ENCODE data around the gene DNAI4. TPM values are rescaled to one million over a fixed set of nuclear protein-coding genes. Genes with fewer than 3 reads are reported as not detected.

The DNAI4 gene
- total and polyA plus RNA-seq, 2 of the 4 experiments (the other 2 are of a cell fraction), result 0.63 to 1.6 TPM

GRCh38 chr1:66775646-66776045, 149.0 kb downstream of the DNAI4 start:
- DNase-seq, result no peak
- no peak overlapping the region for H2BK120ac ChIP-seq (ENCODE audit: low read depth, low read length)
- H4K91ac ChIP-seq (ENCODE audit: insufficient read depth, low read depth, low read length), result no peak overlapping the region
- intact Hi-C loops (cut with micrococcal nuclease) (no loop called here), dilution Hi-C loops (cut with HindIII; ENCODE audit: low sequenced_read_pairs, unreplicated experiment) (no loop called here), in situ Hi-C loops (cut with MboI; ENCODE audit: low sequenced_read_pairs) (no loop called here)
- H3K36me3 ChIP-seq (ENCODE audit: control insufficient read depth, insufficient read depth, low read length), result no peaks in the 10 kb centered on the region
- H2BK20ac ChIP-seq (ENCODE audit: low read depth, low read length), result no peak overlapping the region
- no peaks in the 10 kb centered on the region for H4K20me1 ChIP-seq (ENCODE audit: insufficient read depth, low read length)
- no peak overlapping the region for H3K4ac ChIP-seq (ENCODE audit: low read depth, low read length)
- no peak overlapping the region for H3K4me3 ChIP-seq (ENCODE audit: insufficient read depth, low read depth, low read length)
- no peak overlapping the region for H3K56ac ChIP-seq (ENCODE audit: extremely low read depth, insufficient read depth, low read length)
- peak overlapping the region; percentile 60 for H2AFZ ChIP-seq (replicated peaks; ENCODE audit: low read length, poor library complexity)
- H3K9me1 ChIP-seq (ENCODE audit: insufficient read depth, low read length), result no peaks in the 10 kb centered on the region
- H2BK5ac ChIP-seq (ENCODE audit: low read depth, low read length, poor library complexity, severe bottlenecking), result no peak overlapping the region
- no peaks in the 10 kb centered on the region for H3K9me3 ChIP-seq (ENCODE audit: control insufficient read depth, insufficient read depth, low read length)
- no peak overlapping the region for H3K27ac ChIP-seq (ENCODE audit: insufficient read depth, low read length)
- no peak overlapping the region for H3K14ac ChIP-seq (replicated peaks; ENCODE audit: low read depth, low read length)
- no TSS peak for BruUV-seq (replicated peaks)
- no peak overlapping the region for H2AK9ac ChIP-seq (replicated peaks; ENCODE audit: low read depth, low read length, poor library complexity)
- WGBS, 2 experiments (ENCODE audit: extremely low coverage in 2 of 2, insufficient read length in 1 of 2), result 87% methylated on average over 2 of the region's 3 CpGs; no CpG with 5 or more reads in 1 of the 2 experiments
- H3K18ac ChIP-seq (ENCODE audit: low read depth, low read length), result no peak overlapping the region
- no peak overlapping the region for H2AK5ac ChIP-seq (ENCODE audit: low read depth, low read length)
- CTCF ChIA-PET, result no interaction called here
- no peak overlapping the region for H3K23ac ChIP-seq (ENCODE audit: low read depth, low read length)
- H3K4me2 ChIP-seq (ENCODE audit: low read depth, low read length), result no peak overlapping the region
- H2BK15ac ChIP-seq (ENCODE audit: low read depth, low read length), result no peak overlapping the region
- no peak for TF ChIP-seq CEBPB (IDR thresholded peaks at IDR 0.05; ENCODE audit: low read depth, low read length)
- TF ChIP-seq FOS (IDR thresholded peaks at IDR 0.05; ENCODE audit: low read depth, low read length), result no peak
- no peak for TF ChIP-seq SMC3 (IDR thresholded peaks at IDR 0.05; ENCODE audit: low read depth, low read length)
- no peak for TF ChIP-seq CTCF (conservative IDR thresholded peaks at IDR 0.05; ENCODE audit: low read depth, low read length)
- no peak for TF ChIP-seq RAD21 (IDR thresholded peaks at IDR 0.05; ENCODE audit: low read length)
- no peak for TF ChIP-seq MAFK (IDR thresholded peaks at IDR 0.05; ENCODE audit: low read depth, low read length)
- TF ChIP-seq RFX5 (IDR thresholded peaks at IDR 0.05; ENCODE audit: low read depth, low read length), result no peak
- no peak for TF ChIP-seq CHD1 (IDR thresholded peaks at IDR 0.05; ENCODE audit: low read depth, low read length)
- TF ChIP-seq POLR2A (IDR thresholded peaks at IDR 0.05; ENCODE audit: low read depth, low read length), result no peak
- TF ChIP-seq ELK1 (IDR thresholded peaks at IDR 0.05; ENCODE audit: borderline replicate concordance, low read depth, low read length), result no peak
- TF ChIP-seq MXI1 (IDR thresholded peaks at IDR 0.05; ENCODE audit: borderline replicate concordance, low read depth, low read length), result no peak
- TF ChIP-seq RCOR1 (IDR thresholded peaks at IDR 0.05; ENCODE audit: insufficient replicate concordance, low read length), result no peak
- no peak for TF ChIP-seq BHLHE40 (IDR thresholded peaks at IDR 0.05; ENCODE audit: low read depth, low read length)
- TF ChIP-seq NFE2L2 (IDR thresholded peaks at IDR 0.05; ENCODE audit: low read depth, low read length), result no peak
- no peak for TF ChIP-seq MAZ (IDR thresholded peaks at IDR 0.05; ENCODE audit: borderline replicate concordance, low read depth, low read length)
- no peak for TF ChIP-seq USF2 (IDR thresholded peaks at IDR 0.05; ENCODE audit: low read depth, low read length)
- no peak overlapping the region for H4K5ac ChIP-seq (ENCODE audit: low read depth, low read length)
- H3K4me1 ChIP-seq (ENCODE audit: control insufficient read depth, insufficient read depth, low read length), result no peaks in the 10 kb centered on the region
- H3K27me3 ChIP-seq (ENCODE audit: control insufficient read depth, insufficient read depth, low read length), result peaks cover 9% of the 10 kb centered on the region
- POLR2A ChIA-PET (ENCODE audit: unreplicated experiment), result no interaction called here
- no peaks in the 10 kb centered on the region for H3K79me1 ChIP-seq (ENCODE audit: low read depth in 1 of 2, low read length in 2 of 2)
- ATAC-seq (ENCODE audit: low read depth), result no peak
- H3K9ac ChIP-seq (ENCODE audit: low read depth, low read length), result no peak overlapping the region
- no peak overlapping the region for H4K8ac ChIP-seq (ENCODE audit: low read depth in 2 of 2, low read length in 2 of 2)

All from IMR-90 (cell line).